Mucosa of descending colon (tissue), 3 donors: ENCODE data around the gene CASZ1. TPM values are rescaled to one million over a fixed set of nuclear protein-coding genes. Genes with fewer than 3 reads are reported as not detected.

Experiments used
- total RNA-seq, 3 donors: library from RNA; stranded (reverse); fragmentation: NEBNext Ultra II Directional in 2 of 3; extraction: Animal tissue kit (Norgen Biotek cat#: 25700) in 2 of 3; gene quantifications; one replicate each; pipeline versions ENCODE4 v1.2.1 to v1.2.4, GENCODE V29; 2021 to 2023
- donor health status: DM: no; HTN: no; CAD: no; lungs with moderate emphysema.
- donor health status: DM: no; HTN: no; CAD: no.
- donor health status: DM: no; HTN: yes; CAD: no.

CASZ1 gene
- total RNA-seq, 3 donors from 2014 or later: 66.5 to 110 (median 84.5) TPM

Other genes with a start within 250 kb of the CASZ1 start
- gene TARDBP, start 216.0 kb upstream of the CASZ1 start, total RNA-seq: 100 to 1,000 TPM; 123 to 155 (median 147) TPM